Dendritic cell treated with granulocyte-macrophage colony-stimulating factor and Interleukin-4, amounts not matched to agents 40 ng/mL and 50 ng/mL, for 4 days (primary cell): ENCODE data around the gene CAMK2G.

Experiments used
- H3K27ac Mint-ChIP-seq: one replicate; pipeline ENCODE4 v1.8.0; 2022; ENCODE audit warnings: mild to moderate bottlenecking, mixed read lengths
- H3K27me3 Mint-ChIP-seq: one replicate; pipeline ENCODE4 v1.8.0; 2022; ENCODE audit warnings: mild to moderate bottlenecking, mixed read lengths
- H3K36me3 Mint-ChIP-seq: one replicate; pipeline ENCODE4 v1.8.0; 2022; ENCODE audit warnings: low read depth, mixed read lengths
- H3K4me1 Mint-ChIP-seq: one replicate; pipeline ENCODE4 v1.8.0; 2022; ENCODE audit warnings: low read depth, mixed read lengths
- H3K4me3 Mint-ChIP-seq: one replicate; pipeline ENCODE4 v1.8.0; 2022; ENCODE audit warnings: mild to moderate bottlenecking, moderate library complexity, mixed read lengths
- H3K9me3 Mint-ChIP-seq: one replicate; pipeline ENCODE4 v1.8.0; 2022; ENCODE audit warnings: mixed read lengths
- intact Hi-C: fragments of 100-400 bp; cut with micrococcal nuclease; formaldehyde crosslinking; loops from one replicate; pipeline ENCODE4 v1.15.0; 2022

CAMK2G gene

GRCh38 chr10:73881221-73881919 lies 7.0 kb upstream of the CAMK2G start:
- intact Hi-C loops: no loop called here
- H3K9me3 Mint-ChIP-seq: no peaks in the 10 kb centered on the region
- H3K27me3 Mint-ChIP-seq: peaks cover 1% of the 10 kb centered on the region
- no peak overlapping the region for H3K4me3 Mint-ChIP-seq
- no peaks in the 10 kb centered on the region for H3K36me3 Mint-ChIP-seq
- no peak overlapping the region for H3K27ac Mint-ChIP-seq
- H3K4me1 Mint-ChIP-seq: peaks cover 22% of the 10 kb centered on the region

- peak overlapping the region; percentile 72 for H3K27ac Mint-ChIP-seq
- no peak overlapping the region for H3K4me3 Mint-ChIP-seq
- H3K4me1 Mint-ChIP-seq: peaks cover 23% of the 10 kb centered on the region
These were observed 5.2 kb upstream of the CAMK2G start for GRCh38 chr10:73879296-73880173.

GRCh38 chr10:73878365-73878764 lies 4.0 kb upstream of the CAMK2G start:
- Mint-ChIP-seq H3K4me1 (peaks cover 24% of the 10 kb centered on the region), H3K9me3 (no peaks in the 10 kb centered on the region), H3K36me3 (no peaks in the 10 kb centered on the region), H3K4me3 (no peak overlapping the region), H3K27me3 (peaks cover 1% of the 10 kb centered on the region), H3K27ac (no peak overlapping the region)
- intact Hi-C loops: no loop called here

More at GRCh38 chr10:73879296-73880173, 5.2 kb upstream of the CAMK2G start:
- Mint-ChIP-seq H3K36me3 (no peaks in the 10 kb centered on the region), H3K27me3 (peaks cover 1% of the 10 kb centered on the region), H3K9me3 (no peaks in the 10 kb centered on the region)
- intact Hi-C loops: loop anchor here (1.0 kb wide), 1 partner anchor 30 kb away; no protein-coding TSS in a partner anchor

GRCh38 chr10:73877533-73878160 lies 3.3 kb upstream of the CAMK2G start:
- peaks cover 6% of the 10 kb centered on the region for H3K36me3 Mint-ChIP-seq
- H3K4me1 Mint-ChIP-seq: peaks cover 31% of the 10 kb centered on the region
- intact Hi-C loops: no loop called here
- H3K9me3 Mint-ChIP-seq: no peaks in the 10 kb centered on the region
- H3K27ac Mint-ChIP-seq: no peak overlapping the region
- no peak overlapping the region for H3K4me3 Mint-ChIP-seq
- peaks cover 1% of the 10 kb centered on the region for H3K27me3 Mint-ChIP-seq

- Mint-ChIP-seq H3K4me3 (no peak overlapping the region), H3K27ac (no peak overlapping the region), H3K4me1 (peaks cover 38% of the 10 kb centered on the region), H3K9me3 (no peaks in the 10 kb centered on the region), H3K36me3 (peaks cover 13% of the 10 kb centered on the region), H3K27me3 (peaks cover 1% of the 10 kb centered on the region)
- intact Hi-C loops: no loop called here
These were observed 2.6 kb upstream of the CAMK2G start for GRCh38 chr10:73876971-73877370.

- no peaks in the 10 kb centered on the region for H3K9me3 Mint-ChIP-seq
- H3K27ac Mint-ChIP-seq: no peak overlapping the region
- intact Hi-C loops: no loop called here
- H3K4me3 Mint-ChIP-seq: no peak overlapping the region
- peaks cover 42% of the 10 kb centered on the region for H3K4me1 Mint-ChIP-seq
- H3K36me3 Mint-ChIP-seq: peaks cover 17% of the 10 kb centered on the region
- H3K27me3 Mint-ChIP-seq: peaks cover 1% of the 10 kb centered on the region
These were observed 2.2 kb upstream of the CAMK2G start for GRCh38 chr10:73876566-73876965.

- H3K27ac Mint-ChIP-seq: no peak overlapping the region
- H3K27me3 Mint-ChIP-seq: peaks cover 1% of the 10 kb centered on the region
- peaks cover 46% of the 10 kb centered on the region for H3K4me1 Mint-ChIP-seq
- H3K36me3 Mint-ChIP-seq: peaks cover 21% of the 10 kb centered on the region
- H3K4me3 Mint-ChIP-seq: no peak overlapping the region
- H3K9me3 Mint-ChIP-seq: no peaks in the 10 kb centered on the region
- intact Hi-C loops: no loop called here
These were observed 1.8 kb upstream of the CAMK2G start for GRCh38 chr10:73876157-73876556.

GRCh38 chr10:73875139-73875475 lies 752 bp upstream of the CAMK2G start:
- peak overlapping the region; percentile 77 for H3K4me3 Mint-ChIP-seq
- intact Hi-C loops: loop anchor here (2.0 kb wide), 1 partner anchor 90 kb away; the partner anchor contains the start of gene ZSWIM8

GRCh38 chr10:73873838-73874215 lies 528 bp downstream of the CAMK2G start:
- Mint-ChIP-seq H3K36me3 (peaks cover 39% of the 10 kb centered on the region), H3K9me3 (no peaks in the 10 kb centered on the region), H3K27ac (peak overlapping the region; percentile 69), H3K27me3 (no peaks in the 10 kb centered on the region), H3K4me3 (peak overlapping the region; percentile 76), H3K4me1 (peaks cover 44% of the 10 kb centered on the region)
- intact Hi-C loops: loop anchor here (2.0 kb wide), 1 partner anchor 89 kb away; the partner anchor contains the start of gene ZSWIM8

More at GRCh38 chr10:73875139-73875475, 752 bp upstream of the CAMK2G start:
- H3K9me3 Mint-ChIP-seq: no peaks in the 10 kb centered on the region
- peaks cover 53% of the 10 kb centered on the region for H3K4me1 Mint-ChIP-seq
- H3K27ac Mint-ChIP-seq: peak overlapping the region; percentile 69
- H3K27me3 Mint-ChIP-seq: peaks cover 1% of the 10 kb centered on the region
- H3K36me3 Mint-ChIP-seq: peaks cover 31% of the 10 kb centered on the region

- no peaks in the 10 kb centered on the region for H3K9me3 Mint-ChIP-seq
- intact Hi-C loops: no loop called here
- H3K27me3 Mint-ChIP-seq: no peaks in the 10 kb centered on the region
- peaks cover 44% of the 10 kb centered on the region for H3K36me3 Mint-ChIP-seq
- H3K4me3 Mint-ChIP-seq: peak overlapping the region; percentile 67
- H3K4me1 Mint-ChIP-seq: peaks cover 49% of the 10 kb centered on the region
- peak overlapping the region; percentile 4 for H3K27ac Mint-ChIP-seq
These were observed 1.1 kb downstream of the CAMK2G start for GRCh38 chr10:73873142-73873837.

- H3K36me3 Mint-ChIP-seq: peaks cover 55% of the 10 kb centered on the region
- peak overlapping the region; percentile 4 for H3K27ac Mint-ChIP-seq
- peaks cover 60% of the 10 kb centered on the region for H3K4me1 Mint-ChIP-seq
- intact Hi-C loops: no loop called here
- no peaks in the 10 kb centered on the region for H3K9me3 Mint-ChIP-seq
- H3K27me3 Mint-ChIP-seq: no peaks in the 10 kb centered on the region
- H3K4me3 Mint-ChIP-seq: no peak overlapping the region
These were observed 2.1 kb downstream of the CAMK2G start for GRCh38 chr10:73872190-73872710.

GRCh38 chr10:73871295-73872189 lies 2.8 kb downstream of the CAMK2G start:
- intact Hi-C loops: no loop called here
- Mint-ChIP-seq H3K9me3 (no peaks in the 10 kb centered on the region), H3K27me3 (no peaks in the 10 kb centered on the region), H3K36me3 (peaks cover 55% of the 10 kb centered on the region), H3K4me3 (no peak overlapping the region), H3K4me1 (peaks cover 67% of the 10 kb centered on the region), H3K27ac (no peak overlapping the region)
